Measurements from ENCODE around the gene SH3RF3.

- TF ChIP-seq CTCF (IDR thresholded peaks at IDR 0.05; ENCODE audit: low read depth, low read length) (no peak), POLR2A (IDR thresholded peaks at IDR 0.05; ENCODE audit: extremely low read depth, insufficient read length) (no peak), MYC (IDR thresholded peaks at IDR 0.05; ENCODE audit: low read depth, low read length) (no peak), MAX (IDR thresholded peaks at IDR 0.05; ENCODE audit: low read depth, low read length) (no peak)
These were observed 266.6 kb downstream of the SH3RF3 start for GRCh38 chr2:109395494-109396201.

Data from NB4 (cell line).